Measurements from ENCODE around the gene SEMA3A. TPM values are rescaled to one million over a fixed set of nuclear protein-coding genes. Genes with fewer than 3 reads are reported as not detected.
"Not testable (repeated sequence)": the region's sequence is repeated elsewhere in the genome, so short reads cannot be mapped to it uniquely, and the experiment has no call there.

Gene SEMA3A
- polyA plus RNA-seq, 4 donors: 2.4 to 11.4 TPM; not detected in 2

GRCh38 chr7:84228526-84228925 is 33.9 kb upstream of the SEMA3A start:
- no peak overlapping the region for H3K4me3 ChIP-seq (ENCODE audit: low read depth in 1 of 3, low read length in 3 of 3)
- no peaks in the 10 kb centered on the region for H3K4me1 ChIP-seq (ENCODE audit: control insufficient read depth in 3 of 3, insufficient read depth in 2 of 3, low read depth in 1 of 3, low read length in 2 of 3)
- DNase-seq: no peak
- FAIRE-seq: no peak
- 47 to 64% (median 63%) methylated on average over 2 of the region's 2 CpGs for WGBS, 3 donors
- no peak overlapping the region for H3K27ac ChIP-seq (ENCODE audit: low read depth in 1 of 3, low read length in 2 of 3)
- no peaks in the 10 kb centered on the region for H3K36me3 ChIP-seq (ENCODE audit: control insufficient read depth in 3 of 3, insufficient read depth in 2 of 3, low read depth in 1 of 3, low read length in 3 of 3)
- H3K27me3 ChIP-seq (ENCODE audit: control insufficient read depth in 3 of 3, insufficient read depth in 3 of 3, low read length in 3 of 3): no peaks in the 10 kb centered on the region
- H3K9me3 ChIP-seq (ENCODE audit: control insufficient read depth in 2 of 2, insufficient read depth in 1 of 2, low read depth in 1 of 2, low read length in 1 of 2): no peaks in the 10 kb centered on the region

- no peak for FAIRE-seq
- H3K27me3 ChIP-seq (ENCODE audit: control insufficient read depth in 3 of 3, insufficient read depth in 3 of 3, low read length in 3 of 3): no peaks in the 10 kb centered on the region
- no peak overlapping the region for H3K27ac ChIP-seq (ENCODE audit: low read depth in 1 of 3, low read length in 2 of 3)
- no peak for DNase-seq
- WGBS, 3 donors: 65 to 95% (median 81%) methylated on average over 2 of the region's 2 CpGs
- no peak overlapping the region for H3K4me3 ChIP-seq (ENCODE audit: low read depth in 1 of 3, low read length in 3 of 3)
- no peaks in the 10 kb centered on the region for H3K9me3 ChIP-seq (ENCODE audit: control insufficient read depth in 2 of 2, insufficient read depth in 1 of 2, low read depth in 1 of 2, low read length in 1 of 2)
- H3K4me1 ChIP-seq (ENCODE audit: control insufficient read depth in 3 of 3, insufficient read depth in 2 of 3, low read depth in 1 of 3, low read length in 2 of 3): no peaks in the 10 kb centered on the region
- no peaks in the 10 kb centered on the region for H3K36me3 ChIP-seq (ENCODE audit: control insufficient read depth in 3 of 3, insufficient read depth in 2 of 3, low read depth in 1 of 3, low read length in 3 of 3)
These were observed 32.2 kb upstream of the SEMA3A start for GRCh38 chr7:84226759-84227158.

GRCh38 chr7:84224505-84224904 is 29.9 kb upstream of the SEMA3A start:
- no peaks in the 10 kb centered on the region for H3K9me3 ChIP-seq (ENCODE audit: control insufficient read depth in 2 of 2, insufficient read depth in 1 of 2, low read depth in 1 of 2, low read length in 1 of 2)
- H3K36me3 ChIP-seq (ENCODE audit: control insufficient read depth in 3 of 3, insufficient read depth in 2 of 3, low read depth in 1 of 3, low read length in 3 of 3): no peaks in the 10 kb centered on the region
- DNase-seq: no peak
- FAIRE-seq: no peak
- 72 to 76% (median 75%) methylated on average over 2 of the region's 2 CpGs for WGBS, 3 donors
- no peaks in the 10 kb centered on the region for H3K4me1 ChIP-seq (ENCODE audit: control insufficient read depth in 3 of 3, insufficient read depth in 2 of 3, low read depth in 1 of 3, low read length in 2 of 3)
- no peaks in the 10 kb centered on the region for H3K27me3 ChIP-seq (ENCODE audit: control insufficient read depth in 3 of 3, insufficient read depth in 3 of 3, low read length in 3 of 3)
- H3K4me3 ChIP-seq (ENCODE audit: low read depth in 1 of 3, low read length in 3 of 3): no peak overlapping the region
- no peak overlapping the region for H3K27ac ChIP-seq (ENCODE audit: low read depth in 1 of 3, low read length in 2 of 3)

GRCh38 chr7:84219310-84219709 is 24.7 kb upstream of the SEMA3A start:
- Histone ChIP-seq H3K27ac (ENCODE audit: low read depth in 1 of 3, low read length in 2 of 3) (no peak overlapping the region), H3K36me3 (ENCODE audit: control insufficient read depth in 3 of 3, insufficient read depth in 2 of 3, low read depth in 1 of 3, low read length in 3 of 3) (no peaks in the 10 kb centered on the region), H3K4me3 (ENCODE audit: low read depth in 1 of 3, low read length in 3 of 3) (no peak overlapping the region), H3K9me3 (ENCODE audit: control insufficient read depth in 2 of 2, insufficient read depth in 1 of 2, low read depth in 1 of 2, low read length in 1 of 2) (no peaks in the 10 kb centered on the region), H3K4me1 (ENCODE audit: control insufficient read depth in 3 of 3, insufficient read depth in 2 of 3, low read depth in 1 of 3, low read length in 2 of 3) (no peaks in the 10 kb centered on the region), H3K27me3 (ENCODE audit: control insufficient read depth in 3 of 3, insufficient read depth in 3 of 3, low read length in 3 of 3) (no peaks in the 10 kb centered on the region)
- no peak for FAIRE-seq
- WGBS, 3 donors: 85 to 88% (median 85%) methylated on average over 2 of the region's 2 CpGs
- DNase-seq: no peak

GRCh38 chr7:84218681-84219080 is 24.1 kb upstream of the SEMA3A start:
- Histone ChIP-seq H3K36me3 (ENCODE audit: control insufficient read depth in 3 of 3, insufficient read depth in 2 of 3, low read depth in 1 of 3, low read length in 3 of 3) (no peaks in the 10 kb centered on the region), H3K4me1 (ENCODE audit: control insufficient read depth in 3 of 3, insufficient read depth in 2 of 3, low read depth in 1 of 3, low read length in 2 of 3) (no peaks in the 10 kb centered on the region), H3K27me3 (ENCODE audit: control insufficient read depth in 3 of 3, insufficient read depth in 3 of 3, low read length in 3 of 3) (no peaks in the 10 kb centered on the region), H3K27ac (ENCODE audit: low read depth in 1 of 3, low read length in 2 of 3) (no peak overlapping the region), H3K9me3 (ENCODE audit: control insufficient read depth in 2 of 2, insufficient read depth in 1 of 2, low read depth in 1 of 2, low read length in 1 of 2) (no peaks in the 10 kb centered on the region), H3K4me3 (ENCODE audit: low read depth in 1 of 3, low read length in 3 of 3) (no peak overlapping the region)
- FAIRE-seq: no peak
- DNase-seq: no peak
- WGBS, 3 donors: 9 to 29% (median 25%) methylated on average over 2 of the region's 2 CpGs

GRCh38 chr7:84216472-84216871 is 21.9 kb upstream of the SEMA3A start:
- Histone ChIP-seq H3K36me3 (ENCODE audit: control insufficient read depth in 3 of 3, insufficient read depth in 2 of 3, low read depth in 1 of 3, low read length in 3 of 3) (no peaks in the 10 kb centered on the region), H3K27me3 (ENCODE audit: control insufficient read depth in 3 of 3, insufficient read depth in 3 of 3, low read length in 3 of 3) (no peaks in the 10 kb centered on the region), H3K9me3 (ENCODE audit: control insufficient read depth in 2 of 2, insufficient read depth in 1 of 2, low read depth in 1 of 2, low read length in 1 of 2) (no peaks in the 10 kb centered on the region), H3K4me3 (ENCODE audit: low read depth in 1 of 3, low read length in 3 of 3) (no peak overlapping the region), H3K4me1 (ENCODE audit: control insufficient read depth in 3 of 3, insufficient read depth in 2 of 3, low read depth in 1 of 3, low read length in 2 of 3) (no peaks in the 10 kb centered on the region), H3K27ac (ENCODE audit: low read depth in 1 of 3, low read length in 2 of 3) (no peak overlapping the region)
- DNase-seq (no peak), FAIRE-seq (no peak)
- 62 to 75% (median 65%) methylated on average over 1 of the region's 1 CpG for WGBS, 3 donors

- H3K27me3 ChIP-seq (ENCODE audit: control insufficient read depth in 3 of 3, insufficient read depth in 3 of 3, low read length in 3 of 3); H3K4me3 ChIP-seq (ENCODE audit: low read depth in 1 of 3, low read length in 3 of 3); H3K27ac ChIP-seq (ENCODE audit: low read depth in 1 of 3, low read length in 2 of 3); H3K36me3 ChIP-seq (ENCODE audit: control insufficient read depth in 3 of 3, insufficient read depth in 2 of 3, low read depth in 1 of 3, low read length in 3 of 3); H3K9me3 ChIP-seq (ENCODE audit: control insufficient read depth in 2 of 2, insufficient read depth in 1 of 2, low read depth in 1 of 2, low read length in 1 of 2); DNase-seq; H3K4me1 ChIP-seq (ENCODE audit: control insufficient read depth in 3 of 3, insufficient read depth in 2 of 3, low read depth in 1 of 3, low read length in 2 of 3); FAIRE-seq: not testable (repeated sequence)
- 84 to 89% (median 85%) methylated on average over 6 of the region's 6 CpGs for WGBS, 3 donors
These were observed 20.2 kb upstream of the SEMA3A start for GRCh38 chr7:84214757-84215156.

- Histone ChIP-seq H3K4me3 (ENCODE audit: low read depth in 1 of 3, low read length in 3 of 3) (no peak overlapping the region), H3K27ac (ENCODE audit: low read depth in 1 of 3, low read length in 2 of 3) (no peak overlapping the region), H3K4me1 (ENCODE audit: control insufficient read depth in 3 of 3, insufficient read depth in 2 of 3, low read depth in 1 of 3, low read length in 2 of 3) (no peaks in the 10 kb centered on the region), H3K9me3 (ENCODE audit: control insufficient read depth in 2 of 2, insufficient read depth in 1 of 2, low read depth in 1 of 2, low read length in 1 of 2) (no peaks in the 10 kb centered on the region), H3K36me3 (ENCODE audit: control insufficient read depth in 3 of 3, insufficient read depth in 2 of 3, low read depth in 1 of 3, low read length in 3 of 3) (no peaks in the 10 kb centered on the region), H3K27me3 (ENCODE audit: control insufficient read depth in 3 of 3, insufficient read depth in 3 of 3, low read length in 3 of 3) (no peaks in the 10 kb centered on the region)
- no peak for FAIRE-seq
- WGBS, 3 donors: 82 to 92% (median 86%) methylated on average over 3 of the region's 3 CpGs
- DNase-seq: no peak
These were observed 15.7 kb upstream of the SEMA3A start for GRCh38 chr7:84210301-84210700.

- WGBS, 3 donors: 62 to 72% (median 63%) methylated on average over 1 of the region's 1 CpG
- Histone ChIP-seq H3K4me3 (ENCODE audit: low read depth in 1 of 3, low read length in 3 of 3) (no peak overlapping the region), H3K4me1 (ENCODE audit: control insufficient read depth in 3 of 3, insufficient read depth in 2 of 3, low read depth in 1 of 3, low read length in 2 of 3) (no peaks in the 10 kb centered on the region), H3K27me3 (ENCODE audit: control insufficient read depth in 3 of 3, insufficient read depth in 3 of 3, low read length in 3 of 3) (no peaks in the 10 kb centered on the region), H3K9me3 (ENCODE audit: control insufficient read depth in 2 of 2, insufficient read depth in 1 of 2, low read depth in 1 of 2, low read length in 1 of 2) (no peaks in the 10 kb centered on the region), H3K27ac (ENCODE audit: low read depth in 1 of 3, low read length in 2 of 3) (no peak overlapping the region), H3K36me3 (ENCODE audit: control insufficient read depth in 3 of 3, insufficient read depth in 2 of 3, low read depth in 1 of 3, low read length in 3 of 3) (no peaks in the 10 kb centered on the region)
- DNase-seq (no peak), FAIRE-seq (no peak)
These were observed 14.4 kb upstream of the SEMA3A start for GRCh38 chr7:84209006-84209405.
